ENCODE results near the gene TSC1.

TSC1 gene

GRCh38 chr9:132854832-132855231 is 89.6 kb downstream of the TSC1 start:
- no peak for DNase-seq (ENCODE audit: low spot score)
- no peak for TF ChIP-seq CTCF (IDR thresholded peaks at IDR 0.05; ENCODE audit: borderline replicate concordance, control extremely low read depth, extremely low read depth, insufficient read depth, missing control alignments)
- in situ Hi-C loops (cut with MboI; ENCODE audit: low sequenced_read_pairs, unreplicated experiment) = no loop called here

GRCh38 chr9:132853482-132853881 is 90.9 kb downstream of the TSC1 start:
- no peak for DNase-seq (ENCODE audit: low spot score)
- no peak for TF ChIP-seq CTCF (IDR thresholded peaks at IDR 0.05; ENCODE audit: borderline replicate concordance, control extremely low read depth, extremely low read depth, insufficient read depth, missing control alignments)
- in situ Hi-C loops (cut with MboI; ENCODE audit: low sequenced_read_pairs, unreplicated experiment) = no loop called here

- no peak for DNase-seq (ENCODE audit: low spot score)
- in situ Hi-C loops (cut with MboI; ENCODE audit: low sequenced_read_pairs, unreplicated experiment) = no loop called here
- TF ChIP-seq CTCF (IDR thresholded peaks at IDR 0.05; ENCODE audit: borderline replicate concordance, control extremely low read depth, extremely low read depth, insufficient read depth, missing control alignments) = no peak
Measured at GRCh38 chr9:132849185-132849706, 95.2 kb downstream of the TSC1 start.

GRCh38 chr9:132846918-132847515 is 97.4 kb downstream of the TSC1 start:
- DNase-seq (ENCODE audit: low spot score) = no peak
- in situ Hi-C loops (cut with MboI; ENCODE audit: low sequenced_read_pairs, unreplicated experiment) = no loop called here
- no peak for TF ChIP-seq CTCF (IDR thresholded peaks at IDR 0.05; ENCODE audit: borderline replicate concordance, control extremely low read depth, extremely low read depth, insufficient read depth, missing control alignments)

GRCh38 chr9:132846109-132846917 is 98.1 kb downstream of the TSC1 start:
- TF ChIP-seq CTCF (IDR thresholded peaks at IDR 0.05; ENCODE audit: borderline replicate concordance, control extremely low read depth, extremely low read depth, insufficient read depth, missing control alignments) = no peak
- in situ Hi-C loops (cut with MboI; ENCODE audit: low sequenced_read_pairs, unreplicated experiment) = no loop called here
- no peak for DNase-seq (ENCODE audit: low spot score)

GRCh38 chr9:132842124-132843044 is 102.0 kb downstream of the TSC1 start:
- in situ Hi-C loops (cut with MboI; ENCODE audit: low sequenced_read_pairs, unreplicated experiment) = no loop called here
- TF ChIP-seq CTCF (IDR thresholded peaks at IDR 0.05; ENCODE audit: borderline replicate concordance, control extremely low read depth, extremely low read depth, insufficient read depth, missing control alignments) = no peak
- no peak for DNase-seq (ENCODE audit: low spot score)
